ENCODE data around the gene TGFA. TPM values are rescaled to one million over a fixed set of nuclear protein-coding genes. Genes with fewer than 3 reads are reported as not detected.

TGFA gene
- total and polyA plus RNA-seq, 2 experiments from 2014 or later: 1.4 to 6.5 TPM

DNA sequence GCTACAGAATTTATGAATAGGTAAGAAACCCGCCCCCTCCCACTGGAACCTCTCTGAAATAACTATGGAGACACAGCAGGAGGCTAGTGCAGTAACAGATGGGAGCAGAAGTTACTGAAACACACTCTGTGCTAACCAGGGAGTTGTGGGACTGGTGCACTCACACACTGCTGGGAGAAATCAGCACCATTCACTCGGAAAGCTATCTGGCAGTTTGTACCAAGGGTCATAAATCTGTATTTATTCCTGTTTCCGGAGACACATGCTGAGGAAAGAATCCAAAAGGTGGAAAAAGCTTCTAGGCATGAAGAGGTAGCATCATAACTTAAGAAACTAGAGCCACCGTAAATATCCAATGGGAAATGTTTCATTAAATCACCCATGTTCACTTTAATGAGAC lies 39.9 kb downstream of the TGFA start:
- peak; percentile 18; the same call in 2 of the 3 replicates for ATAC-seq
- TF ChIP-seq, protein P1, sequence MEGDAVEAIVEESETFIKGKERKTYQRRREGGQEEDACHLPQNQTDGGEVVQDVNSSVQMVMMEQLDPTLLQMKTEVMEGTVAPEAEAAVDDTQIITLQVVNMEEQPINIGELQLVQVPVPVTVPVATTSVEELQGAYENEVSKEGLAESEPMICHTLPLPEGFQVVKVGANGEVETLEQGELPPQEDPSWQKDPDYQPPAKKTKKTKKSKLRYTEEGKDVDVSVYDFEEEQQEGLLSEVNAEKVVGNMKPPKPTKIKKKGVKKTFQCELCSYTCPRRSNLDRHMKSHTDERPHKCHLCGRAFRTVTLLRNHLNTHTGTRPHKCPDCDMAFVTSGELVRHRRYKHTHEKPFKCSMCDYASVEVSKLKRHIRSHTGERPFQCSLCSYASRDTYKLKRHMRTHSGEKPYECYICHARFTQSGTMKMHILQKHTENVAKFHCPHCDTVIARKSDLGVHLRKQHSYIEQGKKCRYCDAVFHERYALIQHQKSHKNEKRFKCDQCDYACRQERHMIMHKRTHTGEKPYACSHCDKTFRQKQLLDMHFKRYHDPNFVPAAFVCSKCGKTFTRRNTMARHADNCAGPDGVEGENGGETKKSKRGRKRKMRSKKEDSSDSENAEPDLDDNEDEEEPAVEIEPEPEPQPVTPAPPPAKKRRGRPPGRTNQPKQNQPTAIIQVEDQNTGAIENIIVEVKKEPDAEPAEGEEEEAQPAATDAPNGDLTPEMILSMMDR (conservative IDR thresholded peaks at IDR 0.05; ENCODE audit: low read depth in 2 of 2): no peak
- TF ChIP-seq, protein P2, sequence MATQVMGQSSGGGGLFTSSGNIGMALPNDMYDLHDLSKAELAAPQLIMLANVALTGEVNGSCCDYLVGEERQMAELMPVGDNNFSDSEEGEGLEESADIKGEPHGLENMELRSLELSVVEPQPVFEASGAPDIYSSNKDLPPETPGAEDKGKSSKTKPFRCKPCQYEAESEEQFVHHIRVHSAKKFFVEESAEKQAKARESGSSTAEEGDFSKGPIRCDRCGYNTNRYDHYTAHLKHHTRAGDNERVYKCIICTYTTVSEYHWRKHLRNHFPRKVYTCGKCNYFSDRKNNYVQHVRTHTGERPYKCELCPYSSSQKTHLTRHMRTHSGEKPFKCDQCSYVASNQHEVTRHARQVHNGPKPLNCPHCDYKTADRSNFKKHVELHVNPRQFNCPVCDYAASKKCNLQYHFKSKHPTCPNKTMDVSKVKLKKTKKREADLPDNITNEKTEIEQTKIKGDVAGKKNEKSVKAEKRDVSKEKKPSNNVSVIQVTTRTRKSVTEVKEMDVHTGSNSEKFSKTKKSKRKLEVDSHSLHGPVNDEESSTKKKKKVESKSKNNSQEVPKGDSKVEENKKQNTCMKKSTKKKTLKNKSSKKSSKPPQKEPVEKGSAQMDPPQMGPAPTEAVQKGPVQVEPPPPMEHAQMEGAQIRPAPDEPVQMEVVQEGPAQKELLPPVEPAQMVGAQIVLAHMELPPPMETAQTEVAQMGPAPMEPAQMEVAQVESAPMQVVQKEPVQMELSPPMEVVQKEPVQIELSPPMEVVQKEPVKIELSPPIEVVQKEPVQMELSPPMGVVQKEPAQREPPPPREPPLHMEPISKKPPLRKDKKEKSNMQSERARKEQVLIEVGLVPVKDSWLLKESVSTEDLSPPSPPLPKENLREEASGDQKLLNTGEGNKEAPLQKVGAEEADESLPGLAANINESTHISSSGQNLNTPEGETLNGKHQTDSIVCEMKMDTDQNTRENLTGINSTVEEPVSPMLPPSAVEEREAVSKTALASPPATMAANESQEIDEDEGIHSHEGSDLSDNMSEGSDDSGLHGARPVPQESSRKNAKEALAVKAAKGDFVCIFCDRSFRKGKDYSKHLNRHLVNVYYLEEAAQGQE (IDR thresholded peaks at IDR 0.05; ENCODE audit: unreplicated experiment): no peak
- TF ChIP-seq, protein P3, sequence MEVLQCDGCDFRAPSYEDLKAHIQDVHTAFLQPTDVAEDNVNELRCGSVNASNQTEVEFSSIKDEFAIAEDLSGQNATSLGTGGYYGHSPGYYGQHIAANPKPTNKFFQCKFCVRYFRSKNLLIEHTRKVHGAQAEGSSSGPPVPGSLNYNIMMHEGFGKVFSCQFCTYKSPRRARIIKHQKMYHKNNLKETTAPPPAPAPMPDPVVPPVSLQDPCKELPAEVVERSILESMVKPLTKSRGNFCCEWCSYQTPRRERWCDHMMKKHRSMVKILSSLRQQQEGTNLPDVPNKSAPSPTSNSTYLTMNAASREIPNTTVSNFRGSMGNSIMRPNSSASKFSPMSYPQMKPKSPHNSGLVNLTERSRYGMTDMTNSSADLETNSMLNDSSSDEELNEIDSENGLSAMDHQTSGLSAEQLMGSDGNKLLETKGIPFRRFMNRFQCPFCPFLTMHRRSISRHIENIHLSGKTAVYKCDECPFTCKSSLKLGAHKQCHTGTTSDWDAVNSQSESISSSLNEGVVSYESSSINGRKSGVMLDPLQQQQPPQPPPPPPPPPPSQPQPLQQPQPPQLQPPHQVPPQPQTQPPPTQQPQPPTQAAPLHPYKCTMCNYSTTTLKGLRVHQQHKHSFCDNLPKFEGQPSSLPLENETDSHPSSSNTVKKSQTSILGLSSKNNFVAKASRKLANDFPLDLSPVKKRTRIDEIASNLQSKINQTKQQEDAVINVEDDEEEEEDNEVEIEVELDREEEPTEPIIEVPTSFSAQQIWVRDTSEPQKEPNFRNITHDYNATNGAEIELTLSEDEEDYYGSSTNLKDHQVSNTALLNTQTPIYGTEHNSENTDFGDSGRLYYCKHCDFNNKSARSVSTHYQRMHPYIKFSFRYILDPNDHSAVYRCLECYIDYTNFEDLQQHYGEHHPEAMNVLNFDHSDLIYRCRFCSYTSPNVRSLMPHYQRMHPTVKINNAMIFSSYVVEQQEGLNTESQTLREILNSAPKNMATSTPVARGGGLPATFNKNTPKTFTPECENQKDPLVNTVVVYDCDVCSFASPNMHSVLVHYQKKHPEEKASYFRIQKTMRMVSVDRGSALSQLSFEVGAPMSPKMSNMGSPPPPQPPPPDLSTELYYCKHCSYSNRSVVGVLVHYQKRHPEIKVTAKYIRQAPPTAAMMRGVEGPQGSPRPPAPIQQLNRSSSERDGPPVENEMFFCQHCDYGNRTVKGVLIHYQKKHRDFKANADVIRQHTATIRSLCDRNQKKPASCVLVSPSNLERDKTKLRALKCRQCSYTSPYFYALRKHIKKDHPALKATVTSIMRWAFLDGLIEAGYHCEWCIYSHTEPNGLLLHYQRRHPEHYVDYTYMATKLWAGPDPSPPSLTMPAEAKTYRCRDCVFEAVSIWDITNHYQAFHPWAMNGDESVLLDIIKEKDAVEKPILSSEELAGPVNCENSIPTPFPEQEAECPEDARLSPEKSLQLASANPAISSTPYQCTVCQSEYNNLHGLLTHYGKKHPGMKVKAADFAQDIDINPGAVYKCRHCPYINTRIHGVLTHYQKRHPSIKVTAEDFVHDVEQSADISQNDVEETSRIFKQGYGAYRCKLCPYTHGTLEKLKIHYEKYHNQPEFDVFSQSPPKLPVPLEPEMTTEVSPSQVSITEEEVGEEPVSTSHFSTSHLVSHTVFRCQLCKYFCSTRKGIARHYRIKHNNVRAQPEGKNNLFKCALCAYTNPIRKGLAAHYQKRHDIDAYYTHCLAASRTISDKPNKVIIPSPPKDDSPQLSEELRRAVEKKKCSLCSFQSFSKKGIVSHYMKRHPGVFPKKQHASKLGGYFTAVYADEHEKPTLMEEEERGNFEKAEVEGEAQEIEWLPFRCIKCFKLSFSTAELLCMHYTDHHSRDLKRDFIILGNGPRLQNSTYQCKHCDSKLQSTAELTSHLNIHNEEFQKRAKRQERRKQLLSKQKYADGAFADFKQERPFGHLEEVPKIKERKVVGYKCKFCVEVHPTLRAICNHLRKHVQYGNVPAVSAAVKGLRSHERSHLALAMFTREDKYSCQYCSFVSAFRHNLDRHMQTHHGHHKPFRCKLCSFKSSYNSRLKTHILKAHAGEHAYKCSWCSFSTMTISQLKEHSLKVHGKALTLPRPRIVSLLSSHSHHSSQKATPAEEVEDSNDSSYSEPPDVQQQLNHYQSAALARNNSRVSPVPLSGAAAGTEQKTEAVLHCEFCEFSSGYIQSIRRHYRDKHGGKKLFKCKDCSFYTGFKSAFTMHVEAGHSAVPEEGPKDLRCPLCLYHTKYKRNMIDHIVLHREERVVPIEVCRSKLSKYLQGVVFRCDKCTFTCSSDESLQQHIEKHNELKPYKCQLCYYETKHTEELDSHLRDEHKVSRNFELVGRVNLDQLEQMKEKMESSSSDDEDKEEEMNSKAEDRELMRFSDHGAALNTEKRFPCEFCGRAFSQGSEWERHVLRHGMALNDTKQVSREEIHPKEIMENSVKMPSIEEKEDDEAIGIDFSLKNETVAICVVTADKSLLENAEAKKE (CRISPR knock-in tag; IDR thresholded peaks at IDR 0.05): no peak
- TF ChIP-seq EZH2 (IDR thresholded peaks at IDR 0.05; ENCODE audit: low read depth, unreplicated experiment) (no peak), CREB1 (CRISPR knock-in tag; IDR thresholded peaks at IDR 0.05; ENCODE audit: low read depth) (no peak), JUNB (IDR thresholded peaks at IDR 0.05; ENCODE audit: unreplicated experiment) (no peak), ZNF114 (CRISPR knock-in tag; IDR thresholded peaks at IDR 0.05) (no peak), NANOG (IDR thresholded peaks at IDR 0.05; ENCODE audit: borderline replicate concordance) (no peak), POLR2AphosphoS5 (IDR thresholded peaks at IDR 0.05; ENCODE audit: low read depth) (no peak), STAT1 (IDR thresholded peaks at IDR 0.05; ENCODE audit: unreplicated experiment) (no peak), EZH2phosphoT487 (IDR thresholded peaks at IDR 0.05; ENCODE audit: unreplicated experiment) (no peak), ZNF331 (CRISPR knock-in tag; IDR thresholded peaks at IDR 0.05; ENCODE audit: low read depth) (no peak)
- TF ChIP-seq, protein P4, sequence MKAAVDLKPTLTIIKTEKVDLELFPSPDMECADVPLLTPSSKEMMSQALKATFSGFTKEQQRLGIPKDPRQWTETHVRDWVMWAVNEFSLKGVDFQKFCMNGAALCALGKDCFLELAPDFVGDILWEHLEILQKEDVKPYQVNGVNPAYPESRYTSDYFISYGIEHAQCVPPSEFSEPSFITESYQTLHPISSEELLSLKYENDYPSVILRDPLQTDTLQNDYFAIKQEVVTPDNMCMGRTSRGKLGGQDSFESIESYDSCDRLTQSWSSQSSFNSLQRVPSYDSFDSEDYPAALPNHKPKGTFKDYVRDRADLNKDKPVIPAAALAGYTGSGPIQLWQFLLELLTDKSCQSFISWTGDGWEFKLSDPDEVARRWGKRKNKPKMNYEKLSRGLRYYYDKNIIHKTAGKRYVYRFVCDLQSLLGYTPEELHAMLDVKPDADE (IDR thresholded peaks at IDR 0.05): no peak
- no peaks in the 10 kb centered on the region for H3K36me3 Mint-ChIP-seq (ENCODE audit: low read depth)

More for the DNA sequence above, 39.9 kb downstream of the TGFA start:
- Histone ChIP-seq H3K4me1 (ENCODE audit: insufficient read depth) (no peaks in the 10 kb centered on the region), H3K4me3 (no peak overlapping the region), H3K27me3 (ENCODE audit: insufficient read depth) (no peaks in the 10 kb centered on the region), H3K36me3 (ENCODE audit: insufficient read depth) (no peaks in the 10 kb centered on the region), H4K20me1 (replicated peaks; ENCODE audit: insufficient read depth) (no peaks in the 10 kb centered on the region; the same call in 1 of the 2 replicates), H3K4me2 (no peak overlapping the region), H3K79me2 (replicated peaks; ENCODE audit: insufficient read depth) (no peaks in the 10 kb centered on the region), H3K9me2 (ENCODE audit: insufficient read depth) (no peaks in the 10 kb centered on the region), H3F3A (replicated peaks; ENCODE audit: low read depth) (no peaks in the 10 kb centered on the region), H3K27ac (ENCODE audit: low read depth) (no peak overlapping the region), H2AFZ (no peak overlapping the region)
- Mint-ChIP-seq H3K9me3 (no peaks in the 10 kb centered on the region), H3K4me1 (peaks cover 16% of the 10 kb centered on the region), H3K4me3 (no peak overlapping the region), H3K27ac (no peak overlapping the region), H3K27me3 (ENCODE audit: insufficient read depth, low read depth, poor library complexity) (peaks cover 9% of the 10 kb centered on the region)
- DNase-seq (ENCODE audit: low spot score): no peak
